HG03196 (cell line): Measurements from ENCODE around the gene XG.
"Not testable (repeated sequence)": the region's sequence is repeated elsewhere in the genome, so short reads cannot be mapped to it uniquely, and the experiment has no call there.

Source experiments
- ATAC-seq: cut with Tn5 transposase; IDR thresholded peaks from one replicate; pipeline ENCODE4 v1.9.1; 2021; ENCODE audit not compliant: unreplicated experiment

XG gene

GRCh38 chrX:2812161-2812907 lies 60.5 kb downstream of the XG start:
- not testable (repeated sequence) for ATAC-seq

GRCh38 chrX:2817036-2817435 lies 65.2 kb downstream of the XG start:
- ATAC-seq = no peak

- ATAC-seq = no peak
These were observed 67.7 kb downstream of the XG start for GRCh38 chrX:2819345-2820135.

GRCh38 chrX:2820136-2820771 lies 68.4 kb downstream of the XG start:
- no peak for ATAC-seq

- ATAC-seq = no peak
These were observed 72.1 kb downstream of the XG start for GRCh38 chrX:2823795-2824386.

- ATAC-seq = no peak
These were observed 73.0 kb downstream of the XG start for GRCh38 chrX:2824886-2825285.

GRCh38 chrX:2828344-2828958 lies 76.6 kb downstream of the XG start, which contains the start of gene GYG2:
Gene GYG2 (plus strand): TSS chrX:2828930. CDS start chrX:2830189, 1,259 bp downstream.
- ATAC-seq = no peak

- ATAC-seq = no peak
These were observed 77.1 kb downstream of the XG start for GRCh38 chrX:2828959-2829411.

- no peak for ATAC-seq
These were observed 77.8 kb downstream of the XG start for GRCh38 chrX:2829469-2830246.

- ATAC-seq = no peak
These were observed 79.8 kb downstream of the XG start for GRCh38 chrX:2831471-2832228.

GRCh38 chrX:2837961-2838360 lies 86.1 kb downstream of the XG start:
- ATAC-seq = no peak

- ATAC-seq = no peak
These were observed 89.1 kb downstream of the XG start for GRCh38 chrX:2840961-2841360.

GRCh38 chrX:2841537-2841936 lies 89.7 kb downstream of the XG start:
- no peak for ATAC-seq

- no peak for ATAC-seq
These were observed 95.2 kb downstream of the XG start for GRCh38 chrX:2846992-2847391.

- no peak for ATAC-seq
These were observed 97.0 kb downstream of the XG start for GRCh38 chrX:2848871-2849301.

- ATAC-seq = no peak
These were observed 103.1 kb downstream of the XG start for GRCh38 chrX:2854918-2855317.

- ATAC-seq = no peak
These were observed 103.9 kb downstream of the XG start for GRCh38 chrX:2855761-2856160.

GRCh38 chrX:2857566-2857965 lies 105.7 kb downstream of the XG start:
- ATAC-seq = no peak

- no peak for ATAC-seq
These were observed 107.5 kb downstream of the XG start for GRCh38 chrX:2859197-2859797.
